Posterior vena cava (tissue), 2 donors: ENCODE data around the gene STAM2. TPM values are rescaled to one million over a fixed set of nuclear protein-coding genes. Genes with fewer than 3 reads are reported as not detected.
"Not testable (repeated sequence)": the region's sequence is repeated elsewhere in the genome, so short reads cannot be mapped to it uniquely, and the experiment has no call there.

ENCODE experiments used
- DNase-seq: peaks from one replicate; pipeline ENCODE4 v3.0.0-alpha.2; 2020; ENCODE audit warnings: low spot score
- intact Hi-C, 2 donors: fragments of 100-400 bp; cut with DNase I; formaldehyde crosslinking; loops; one replicate each; pipeline versions ENCODE4 v1.14.1 to v1.14.2; 2022 to 2023
- total RNA-seq, 2 donors: library from RNA; stranded (reverse); fragmentation: NEBNext Ultra II Directional; extraction: Animal tissue kit (Norgen Biotek cat#: 25700); gene quantifications; one replicate each; pipeline ENCODE4 v1.2.1, GENCODE V29; 2021
- donor health status: DM: yes; HTN: yes; CAD: no.
- donor health status: DM: yes; HTN: yes; CAD: no.

The STAM2 gene
- total RNA-seq, 2 donors from 2014 or later: 40.9 to 50.8 TPM

- DNase-seq: no peak
- intact Hi-C loops: loop anchor here in 1 of 2 donors (5.0 kb wide), 1 partner anchor 836 kb away; no protein-coding TSS in a partner anchor
These were observed 82.1 kb downstream of the STAM2 start for GRCh38 chr2:152093464-152093863.

DNA sequence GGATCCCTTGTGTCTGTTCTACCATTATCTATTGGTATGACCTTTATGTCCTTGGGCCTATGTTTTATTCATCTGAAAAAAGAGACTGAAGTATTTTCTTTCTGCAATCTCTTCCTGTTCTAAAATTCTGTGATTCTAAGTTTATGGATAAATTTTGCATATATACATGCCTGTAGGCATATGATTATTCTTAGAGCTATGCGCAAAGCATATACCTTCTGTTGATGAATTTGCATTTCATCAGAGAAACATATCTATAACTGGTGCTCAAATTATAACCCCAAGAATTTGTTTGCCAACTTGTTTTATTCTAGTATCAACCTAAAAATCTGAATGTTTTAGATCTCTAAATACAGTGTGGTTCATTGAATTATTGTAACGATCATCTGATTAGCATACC is 83.5 kb downstream of the STAM2 start:
- no peak for DNase-seq
- intact Hi-C loops: loop anchor here in 1 of 2 donors (5.0 kb wide), 1 partner anchor 835 kb away; no protein-coding TSS in a partner anchor

DNA sequence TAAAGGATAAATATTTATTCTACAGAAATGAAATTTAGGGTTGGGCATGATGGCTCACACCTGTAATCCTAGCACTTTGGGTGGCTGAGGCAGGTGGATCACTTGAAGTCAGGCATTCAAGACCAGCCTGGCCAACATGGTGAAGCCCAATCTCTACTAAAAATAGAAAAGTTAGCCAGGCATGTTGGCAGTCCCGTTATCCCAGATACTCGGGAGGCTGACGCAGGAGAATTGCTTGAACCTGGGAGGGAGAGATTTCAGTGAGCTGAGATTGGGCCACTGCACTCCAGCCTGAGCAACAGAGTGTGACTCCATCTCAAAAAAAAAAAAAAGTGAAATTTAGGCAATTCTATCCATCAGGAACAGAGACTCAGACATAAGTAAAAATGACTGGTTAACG is 84.8 kb downstream of the STAM2 start:
- intact Hi-C loops: loop anchor here in 1 of 2 donors (5.0 kb wide), 1 partner anchor 833 kb away; no protein-coding TSS in a partner anchor
- DNase-seq: not testable (repeated sequence)

GRCh38 chr2:152089238-152089637 is 86.3 kb downstream of the STAM2 start:
- DNase-seq: no peak
- intact Hi-C loops: no loop called here

GRCh38 chr2:152088006-152088405 is 87.6 kb downstream of the STAM2 start:
- no peak for DNase-seq
- intact Hi-C loops: no loop called here

DNA sequence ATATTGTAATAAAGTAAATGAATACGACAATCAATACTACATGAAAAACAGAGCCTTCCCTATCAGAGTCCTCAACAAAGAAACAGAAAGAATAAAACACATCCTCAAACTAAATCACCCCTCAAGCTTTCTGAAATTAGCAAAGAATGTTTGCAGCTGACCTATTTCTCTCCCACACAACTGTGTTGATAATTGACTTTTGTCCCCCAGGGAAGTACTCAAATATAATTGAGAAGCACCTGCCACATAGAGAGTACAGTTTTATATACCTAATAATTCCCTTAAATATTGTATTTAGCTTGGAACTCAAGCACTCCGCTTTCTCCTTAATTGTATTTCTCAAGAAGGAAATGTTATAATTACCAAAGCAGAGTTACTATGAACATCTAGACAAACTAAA is 89.3 kb downstream of the STAM2 start:
- DNase-seq: no peak
- intact Hi-C loops: no loop called here

- DNase-seq: no peak
- intact Hi-C loops: no loop called here
These were observed 91.5 kb downstream of the STAM2 start for GRCh38 chr2:152084076-152084475.

GRCh38 chr2:152083202-152083875 is 92.2 kb downstream of the STAM2 start:
- no peak for DNase-seq
- intact Hi-C loops: no loop called here

DNA sequence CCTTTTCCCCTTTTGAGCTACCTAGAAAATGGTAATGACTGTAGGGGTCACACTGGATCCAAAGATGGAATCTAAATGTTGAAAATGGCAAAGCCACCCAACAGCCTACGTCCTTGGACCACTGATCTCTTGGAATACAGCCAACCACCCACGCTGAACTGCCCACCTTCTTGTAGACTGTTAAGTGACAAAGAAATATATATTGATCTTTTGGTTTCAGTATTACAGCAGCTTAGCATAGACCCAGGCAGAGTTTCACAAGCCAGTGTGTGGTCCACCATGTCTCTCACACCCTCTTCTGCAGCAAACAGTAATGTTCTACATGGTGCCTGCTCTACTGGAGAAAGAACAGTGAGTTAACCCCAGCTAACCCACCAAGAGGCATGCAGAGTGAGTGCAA is 96.9 kb downstream of the STAM2 start:
- no peak for DNase-seq
- intact Hi-C loops: no loop called here

DNA sequence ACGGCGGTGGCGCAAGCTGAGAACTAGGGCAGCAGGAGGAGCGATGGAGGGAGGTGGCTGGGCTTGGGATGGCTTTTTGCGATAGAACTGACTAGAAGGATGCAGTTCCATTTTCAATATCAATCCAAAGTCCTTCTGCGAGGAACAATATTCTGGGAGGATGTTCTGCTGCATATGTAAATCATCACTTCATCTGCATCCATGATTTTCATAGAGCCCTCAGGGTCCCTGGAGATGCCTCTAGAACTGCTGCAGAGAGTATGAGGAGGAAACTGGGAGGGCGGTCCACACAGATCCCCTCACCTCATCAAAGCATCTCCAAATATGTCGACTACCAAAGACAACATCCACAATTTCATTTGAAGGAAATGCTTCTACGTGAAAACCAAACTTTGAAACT is 97.5 kb downstream of the STAM2 start:
- intact Hi-C loops: no loop called here
- DNase-seq: no peak

GRCh38 chr2:152075461-152076050 is 100.0 kb downstream of the STAM2 start:
- intact Hi-C loops: no loop called here
- DNase-seq: no peak

DNA sequence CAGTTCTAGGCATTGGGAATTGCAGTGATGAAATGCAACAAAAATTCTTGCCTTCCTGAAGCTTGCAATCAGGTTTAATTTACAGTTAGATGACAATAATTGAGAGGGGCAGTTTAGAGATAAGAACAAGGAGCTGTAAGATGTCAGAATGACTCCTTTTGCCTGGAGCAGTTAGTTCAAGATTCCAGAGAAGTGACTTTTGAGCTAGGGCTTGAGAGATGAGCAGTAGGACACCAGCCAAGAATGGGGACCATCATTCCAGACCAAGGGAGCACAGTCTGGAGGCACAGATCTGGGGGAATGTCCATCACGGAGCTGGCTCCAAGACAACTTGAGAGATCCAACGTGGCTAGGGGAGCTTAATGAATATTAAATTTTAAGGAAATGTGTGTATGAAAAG is 103.6 kb downstream of the STAM2 start:
- intact Hi-C loops: no loop called here
- DNase-seq: no peak

- DNase-seq: no peak
- intact Hi-C loops: no loop called here
These were observed 104.0 kb downstream of the STAM2 start for GRCh38 chr2:152071518-152071917.

DNA sequence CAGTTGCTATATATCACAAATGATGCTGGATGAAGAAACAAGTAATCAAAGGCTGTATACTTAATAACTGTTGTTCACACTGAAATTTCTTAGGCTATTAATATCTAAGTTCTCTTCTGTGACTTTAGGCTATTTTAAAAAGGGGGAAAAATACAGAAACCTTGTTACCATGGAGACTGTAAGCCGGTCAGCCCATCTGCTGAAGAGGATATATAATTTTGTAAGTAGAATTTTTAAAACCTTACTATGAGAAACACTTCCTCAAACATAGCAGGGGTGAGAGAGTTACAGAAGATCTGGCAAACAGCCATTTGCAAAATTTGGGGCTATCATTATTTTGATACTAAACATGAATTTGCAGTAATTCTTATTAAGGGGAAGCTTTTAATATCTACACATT is 104.5 kb downstream of the STAM2 start:
- intact Hi-C loops: no loop called here
- DNase-seq: no peak

- intact Hi-C loops: no loop called here
- DNase-seq: no peak
These were observed 107.3 kb downstream of the STAM2 start for GRCh38 chr2:152068226-152068625.

DNA sequence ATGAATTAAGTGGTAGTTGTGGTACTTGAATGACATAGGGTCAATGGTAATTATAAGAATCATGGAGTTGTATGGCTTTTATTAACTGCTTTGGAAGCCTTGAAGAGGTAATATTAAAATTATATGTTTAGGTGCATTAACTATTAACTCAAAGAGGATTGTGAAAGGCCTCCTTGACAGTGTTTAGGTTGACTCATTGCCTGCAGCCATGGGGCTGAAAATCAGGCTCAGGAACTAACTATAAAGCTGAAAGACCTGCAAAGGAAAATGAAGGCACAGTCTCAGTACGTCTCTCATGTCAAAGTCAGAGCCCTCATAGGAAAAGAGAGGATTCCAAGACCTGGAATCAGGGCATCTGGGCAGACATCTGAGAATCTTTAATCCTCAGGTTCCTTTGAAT is 107.7 kb downstream of the STAM2 start:
- no peak for DNase-seq
- intact Hi-C loops: no loop called here

Other genes starting within 250 kb of the STAM2 start
- gene CACNB4, start 76.7 kb downstream of the STAM2 start, total RNA-seq: 10 to 100 TPM in 1 of 2 donors, 1 to 10 TPM in 1; 8.6 to 10.5 TPM
- gene FMNL2, start 159.4 kb upstream of the STAM2 start, total RNA-seq: 10 to 100 TPM; 35.5 to 45.0 TPM